Subcutaneous adipose tissue (tissue), 4 donors: ENCODE data around the gene ARID1B. TPM values are rescaled to one million over a fixed set of nuclear protein-coding genes. Genes with fewer than 3 reads are reported as not detected.

Experiments
- total RNA-seq, 4 donors: library from RNA; depleted of rRNA; stranded (reverse); fragments of >200 nt; gene quantifications; one replicate each; pipeline ENCODE4 v1.1.0, GENCODE V29; 2016
- TF ChIP-seq, protein P1 (sequence below): fragments of 450-650 bp; IDR thresholded peaks from one replicate; pipeline ENCODE4 v1.5.1; 2016; ENCODE audit warnings: low read depth, mild to moderate bottlenecking, control low read depth, antibody characterized with exemption, moderate library complexity

ARID1B gene
- total RNA-seq, 4 donors from 2014 or later: 93.8 to 137 (median 104) TPM

DNA sequence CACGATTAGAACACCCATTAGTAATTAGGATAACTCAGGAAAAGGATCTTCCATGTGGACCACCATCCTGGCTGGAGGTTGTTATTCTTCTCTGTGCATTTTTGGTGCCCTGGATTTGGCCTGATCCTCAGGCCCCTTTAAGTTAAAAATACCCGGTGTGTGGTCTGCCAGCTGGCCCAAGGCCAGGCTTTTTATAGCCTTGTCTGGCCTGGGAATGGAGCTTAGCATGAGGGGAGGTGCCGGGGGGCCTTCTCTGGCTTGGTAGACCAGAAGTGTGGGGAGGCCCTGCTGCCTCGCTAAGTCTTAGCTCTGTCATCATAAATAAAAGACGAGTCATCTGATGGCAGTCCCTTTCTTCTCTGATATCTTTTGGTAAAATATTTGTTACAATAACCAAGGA lies 71.4 kb downstream of the ARID1B start:
- TF ChIP-seq, protein P1, sequence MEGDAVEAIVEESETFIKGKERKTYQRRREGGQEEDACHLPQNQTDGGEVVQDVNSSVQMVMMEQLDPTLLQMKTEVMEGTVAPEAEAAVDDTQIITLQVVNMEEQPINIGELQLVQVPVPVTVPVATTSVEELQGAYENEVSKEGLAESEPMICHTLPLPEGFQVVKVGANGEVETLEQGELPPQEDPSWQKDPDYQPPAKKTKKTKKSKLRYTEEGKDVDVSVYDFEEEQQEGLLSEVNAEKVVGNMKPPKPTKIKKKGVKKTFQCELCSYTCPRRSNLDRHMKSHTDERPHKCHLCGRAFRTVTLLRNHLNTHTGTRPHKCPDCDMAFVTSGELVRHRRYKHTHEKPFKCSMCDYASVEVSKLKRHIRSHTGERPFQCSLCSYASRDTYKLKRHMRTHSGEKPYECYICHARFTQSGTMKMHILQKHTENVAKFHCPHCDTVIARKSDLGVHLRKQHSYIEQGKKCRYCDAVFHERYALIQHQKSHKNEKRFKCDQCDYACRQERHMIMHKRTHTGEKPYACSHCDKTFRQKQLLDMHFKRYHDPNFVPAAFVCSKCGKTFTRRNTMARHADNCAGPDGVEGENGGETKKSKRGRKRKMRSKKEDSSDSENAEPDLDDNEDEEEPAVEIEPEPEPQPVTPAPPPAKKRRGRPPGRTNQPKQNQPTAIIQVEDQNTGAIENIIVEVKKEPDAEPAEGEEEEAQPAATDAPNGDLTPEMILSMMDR: no peak

DNA sequence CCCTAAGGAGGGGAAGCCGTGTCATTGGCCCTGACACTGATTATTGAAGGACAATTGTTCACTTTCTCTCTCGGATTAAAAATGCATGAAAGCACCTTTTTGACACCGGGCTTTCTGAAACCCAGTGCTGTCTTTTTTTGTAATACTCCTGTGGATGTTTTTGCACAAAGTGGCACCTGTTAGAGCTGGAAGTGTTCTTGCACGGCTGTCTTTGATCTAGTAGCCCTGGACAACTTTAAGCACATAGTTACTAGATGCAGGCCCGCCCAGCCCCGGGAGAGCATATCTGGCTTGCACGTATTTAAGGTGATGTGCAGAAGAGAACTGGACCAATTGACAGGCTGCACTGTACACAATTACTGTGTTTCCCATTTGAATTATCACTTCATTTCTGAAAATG lies 72.6 kb downstream of the ARID1B start:
- TF ChIP-seq, protein P1: no peak

DNA sequence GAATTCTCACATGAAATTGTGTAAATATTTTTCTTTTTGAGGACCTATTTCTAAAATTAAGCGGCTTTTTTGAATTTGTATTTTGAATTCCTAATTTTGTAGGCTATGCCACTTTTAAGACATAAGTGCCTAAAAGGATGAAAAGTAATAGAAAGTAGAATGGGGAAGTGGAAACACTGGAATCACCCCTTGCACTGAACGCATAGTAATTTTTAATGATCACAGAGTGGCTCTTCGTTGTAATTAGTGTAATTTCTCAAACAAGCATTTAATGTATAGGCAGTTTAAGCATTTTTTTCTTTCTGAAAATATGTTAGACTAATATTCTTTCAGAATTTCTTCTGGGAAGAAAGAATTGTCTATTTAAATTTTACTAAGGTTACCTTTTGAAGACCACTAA lies 73.2 kb downstream of the ARID1B start:
- TF ChIP-seq, protein P1: no peak

DNA sequence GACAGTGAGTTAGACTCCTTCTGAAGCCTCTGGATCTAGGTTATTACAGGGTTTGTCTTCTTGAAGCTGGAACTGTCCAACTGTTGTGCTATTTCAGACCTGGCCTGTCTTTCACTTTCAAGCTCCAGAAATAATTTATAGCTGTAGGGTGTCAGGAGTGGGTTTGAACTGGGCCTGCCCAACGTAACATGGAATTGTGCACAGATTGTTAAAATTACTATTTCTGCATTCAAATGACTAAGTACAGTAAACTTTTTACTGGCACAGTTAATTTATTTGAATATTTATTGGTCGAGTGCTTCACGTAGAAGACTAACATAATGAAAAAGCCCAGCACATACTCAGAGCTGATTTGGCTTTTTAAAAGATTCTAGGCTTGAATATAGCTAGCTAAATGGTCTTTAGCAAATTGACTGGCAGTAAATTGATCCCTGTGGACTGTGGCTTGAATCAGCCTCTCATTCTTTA lies 74.3 kb downstream of the ARID1B start:
- TF ChIP-seq, protein P1: no peak

DNA sequence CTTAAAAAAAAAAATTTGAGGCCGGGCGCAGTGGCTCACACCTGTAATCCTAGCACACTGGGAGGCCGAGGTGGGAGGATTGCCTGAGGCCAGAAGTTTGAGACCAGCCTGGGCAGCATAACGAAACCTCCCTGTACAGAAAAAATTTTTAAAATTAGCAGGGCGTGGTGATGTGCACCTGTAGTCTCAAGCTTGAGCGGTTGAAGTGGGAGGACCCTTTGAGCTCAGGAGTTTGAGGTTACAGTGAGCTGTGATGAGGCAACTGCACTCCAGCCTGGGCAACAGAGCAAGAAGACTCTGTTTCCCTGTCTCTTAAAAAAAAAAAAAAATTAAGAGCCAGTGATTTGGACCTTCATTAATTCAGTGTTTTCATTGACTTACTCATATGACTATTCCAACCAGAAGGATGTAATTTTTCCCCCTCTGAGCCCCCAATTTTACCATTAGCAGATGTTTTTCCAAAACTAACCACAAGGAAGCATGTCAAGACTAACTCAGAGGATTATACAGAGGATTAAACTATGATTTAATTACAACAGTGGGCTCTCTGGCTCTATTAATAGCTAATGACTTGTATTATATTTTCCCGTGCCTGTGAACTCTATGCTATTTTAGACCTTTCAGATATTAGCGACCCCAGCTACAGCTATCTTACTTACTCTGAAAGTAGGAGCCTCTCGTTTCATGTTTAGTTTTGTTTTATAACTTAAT lies 75.1 kb downstream of the ARID1B start:
- TF ChIP-seq, protein P1: no peak

DNA sequence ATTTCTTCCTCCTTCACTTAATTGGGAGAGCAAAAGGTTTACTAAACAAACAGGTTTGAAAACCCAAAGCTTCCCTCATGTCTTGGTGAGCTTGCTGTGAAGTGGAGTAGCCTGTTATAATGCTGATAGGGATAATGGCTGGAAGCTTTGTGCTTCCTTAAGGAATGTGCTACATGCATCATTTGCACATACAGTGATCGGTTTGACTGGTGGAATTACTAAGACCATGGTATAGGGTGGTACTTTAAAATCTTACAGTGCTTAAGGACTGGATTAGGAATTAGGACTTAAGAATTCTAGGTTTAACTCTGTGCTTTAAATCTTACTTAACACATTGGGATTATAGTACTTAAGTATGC lies 75.7 kb downstream of the ARID1B start:
- TF ChIP-seq, protein P1: no peak

DNA sequence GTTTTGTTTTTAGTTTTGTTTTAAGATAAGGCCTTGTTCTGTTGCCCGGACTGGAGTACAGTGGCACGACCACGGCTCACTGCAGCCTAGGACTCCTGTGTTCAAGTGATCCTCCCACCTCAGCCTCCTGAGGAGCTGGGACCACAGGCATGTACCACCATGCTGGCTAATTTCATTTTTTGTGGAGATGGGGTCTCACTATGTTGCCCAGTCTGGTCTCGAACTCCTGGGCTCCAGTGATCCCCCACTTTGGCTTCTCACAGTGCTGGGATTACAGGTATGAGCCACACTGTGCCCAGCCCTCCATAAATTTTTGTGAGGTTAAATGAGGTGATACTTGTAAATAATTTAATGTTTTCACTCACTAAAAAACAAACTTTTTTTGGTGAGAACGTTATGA lies 76.6 kb downstream of the ARID1B start:
- TF ChIP-seq, protein P1: no peak
